ENCODE data around the gene GPR87.

GPR87 gene

GRCh38 chr3:151299006-151299405, 17.6 kb downstream of the GPR87 start (continued):
- TF ChIP-seq ZNF280D (tag by site-specific recombination; IDR thresholded peaks at IDR 0.05) = no peak
- TF ChIP-seq ZNF48 (tag by site-specific recombination; IDR thresholded peaks at IDR 0.05) = no peak
- TF ChIP-seq, protein P1, sequence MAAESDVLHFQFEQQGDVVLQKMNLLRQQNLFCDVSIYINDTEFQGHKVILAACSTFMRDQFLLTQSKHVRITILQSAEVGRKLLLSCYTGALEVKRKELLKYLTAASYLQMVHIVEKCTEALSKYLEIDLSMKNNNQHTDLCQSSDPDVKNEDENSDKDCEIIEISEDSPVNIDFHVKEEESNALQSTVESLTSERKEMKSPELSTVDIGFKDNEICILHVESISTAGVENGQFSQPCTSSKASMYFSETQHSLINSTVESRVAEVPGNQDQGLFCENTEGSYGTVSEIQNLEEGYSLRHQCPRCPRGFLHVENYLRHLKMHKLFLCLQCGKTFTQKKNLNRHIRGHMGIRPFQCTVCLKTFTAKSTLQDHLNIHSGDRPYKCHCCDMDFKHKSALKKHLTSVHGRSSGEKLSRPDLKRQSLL (tag by site-specific recombination; IDR thresholded peaks at IDR 0.05) = no peak

DNA sequence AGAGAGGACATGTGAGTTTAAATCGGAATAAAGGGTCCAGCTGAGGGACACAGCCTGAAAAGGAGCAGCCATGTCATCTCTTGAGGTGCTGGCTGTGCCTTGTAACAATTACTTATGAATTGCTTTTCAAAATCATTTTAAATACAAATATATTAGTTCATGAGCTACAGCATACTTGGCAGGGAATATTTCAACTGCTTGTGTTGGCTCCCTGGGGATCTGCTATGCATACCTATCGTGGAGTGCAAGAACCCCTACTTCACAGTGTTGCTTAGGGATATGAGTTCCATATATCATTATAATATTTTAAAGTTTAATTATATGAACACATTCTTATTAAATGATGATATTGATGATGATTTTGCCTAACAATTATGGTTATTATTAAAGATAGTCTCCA, 19.2 kb downstream of the GPR87 start:
- ChIA-PET POLR2A (no interaction called here), CTCF (no interaction called here)
- H3K4me1 ChIP-seq (ENCODE audit: control insufficient read depth, insufficient read depth, low read length) = no peaks in the 10 kb centered on the region
- no peaks in the 10 kb centered on the region for H3K9me3 ChIP-seq (ENCODE audit: control insufficient read depth, insufficient read depth, low read depth, low read length)
- H3K36me3 ChIP-seq (ENCODE audit: control insufficient read depth in 2 of 2, insufficient read depth in 1 of 2, low read length in 2 of 2) = no peaks in the 10 kb centered on the region
- TF ChIP-seq, protein P2, sequence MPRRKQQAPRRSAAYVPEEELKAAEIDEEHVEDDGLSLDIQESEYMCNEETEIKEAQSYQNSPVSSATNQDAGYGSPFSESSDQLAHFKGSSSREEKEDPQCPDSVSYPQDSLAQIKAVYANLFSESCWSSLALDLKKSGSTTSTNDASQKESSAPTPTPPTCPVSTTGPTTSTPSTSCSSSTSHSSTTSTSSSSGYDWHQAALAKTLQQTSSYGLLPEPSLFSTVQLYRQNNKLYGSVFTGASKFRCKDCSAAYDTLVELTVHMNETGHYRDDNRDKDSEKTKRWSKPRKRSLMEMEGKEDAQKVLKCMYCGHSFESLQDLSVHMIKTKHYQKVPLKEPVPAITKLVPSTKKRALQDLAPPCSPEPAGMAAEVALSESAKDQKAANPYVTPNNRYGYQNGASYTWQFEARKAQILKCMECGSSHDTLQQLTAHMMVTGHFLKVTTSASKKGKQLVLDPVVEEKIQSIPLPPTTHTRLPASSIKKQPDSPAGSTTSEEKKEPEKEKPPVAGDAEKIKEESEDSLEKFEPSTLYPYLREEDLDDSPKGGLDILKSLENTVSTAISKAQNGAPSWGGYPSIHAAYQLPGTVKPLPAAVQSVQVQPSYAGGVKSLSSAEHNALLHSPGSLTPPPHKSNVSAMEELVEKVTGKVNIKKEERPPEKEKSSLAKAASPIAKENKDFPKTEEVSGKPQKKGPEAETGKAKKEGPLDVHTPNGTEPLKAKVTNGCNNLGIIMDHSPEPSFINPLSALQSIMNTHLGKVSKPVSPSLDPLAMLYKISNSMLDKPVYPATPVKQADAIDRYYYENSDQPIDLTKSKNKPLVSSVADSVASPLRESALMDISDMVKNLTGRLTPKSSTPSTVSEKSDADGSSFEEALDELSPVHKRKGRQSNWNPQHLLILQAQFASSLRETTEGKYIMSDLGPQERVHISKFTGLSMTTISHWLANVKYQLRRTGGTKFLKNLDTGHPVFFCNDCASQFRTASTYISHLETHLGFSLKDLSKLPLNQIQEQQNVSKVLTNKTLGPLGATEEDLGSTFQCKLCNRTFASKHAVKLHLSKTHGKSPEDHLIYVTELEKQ (tag by site-specific recombination; IDR thresholded peaks at IDR 0.05; ENCODE audit: borderline replicate concordance) = no peak
- TF ChIP-seq SETDB1 (IDR thresholded peaks at IDR 0.05; ENCODE audit: insufficient read length, low read length) (no peak), ZNF639 (tag by site-specific recombination; IDR thresholded peaks at IDR 0.05) (no peak), ZNF704 (tag by site-specific recombination; IDR thresholded peaks at IDR 0.05) (no peak), TCF7L2 (IDR thresholded peaks at IDR 0.05; ENCODE audit: borderline replicate concordance, low read depth, low read length) (no peak), ZNF433 (tag by site-specific recombination; IDR thresholded peaks at IDR 0.05; ENCODE audit: low read depth) (no peak), SP3 (tag by site-specific recombination; IDR thresholded peaks at IDR 0.05) (no peak), ZNF10 (tag by site-specific recombination; IDR thresholded peaks at IDR 0.05) (no peak), ZNF529 (tag by site-specific recombination; IDR thresholded peaks at IDR 0.05; ENCODE audit: insufficient replicate concordance) (no peak), EGR2 (tag by site-specific recombination; IDR thresholded peaks at IDR 0.05; ENCODE audit: low read depth) (no peak), ZNF555 (tag by site-specific recombination; conservative IDR thresholded peaks at IDR 0.05) (no peak), ZNF155 (tag by site-specific recombination; IDR thresholded peaks at IDR 0.05) (no peak), FEZF1 (tag by site-specific recombination; IDR thresholded peaks at IDR 0.05) (no peak)
- TF ChIP-seq, protein P3, sequence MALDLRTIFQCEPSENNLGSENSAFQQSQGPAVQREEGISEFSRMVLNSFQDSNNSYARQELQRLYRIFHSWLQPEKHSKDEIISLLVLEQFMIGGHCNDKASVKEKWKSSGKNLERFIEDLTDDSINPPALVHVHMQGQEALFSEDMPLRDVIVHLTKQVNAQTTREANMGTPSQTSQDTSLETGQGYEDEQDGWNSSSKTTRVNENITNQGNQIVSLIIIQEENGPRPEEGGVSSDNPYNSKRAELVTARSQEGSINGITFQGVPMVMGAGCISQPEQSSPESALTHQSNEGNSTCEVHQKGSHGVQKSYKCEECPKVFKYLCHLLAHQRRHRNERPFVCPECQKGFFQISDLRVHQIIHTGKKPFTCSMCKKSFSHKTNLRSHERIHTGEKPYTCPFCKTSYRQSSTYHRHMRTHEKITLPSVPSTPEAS (tag by site-specific recombination; IDR thresholded peaks at IDR 0.05) = no peak
- TF ChIP-seq, protein P4, sequence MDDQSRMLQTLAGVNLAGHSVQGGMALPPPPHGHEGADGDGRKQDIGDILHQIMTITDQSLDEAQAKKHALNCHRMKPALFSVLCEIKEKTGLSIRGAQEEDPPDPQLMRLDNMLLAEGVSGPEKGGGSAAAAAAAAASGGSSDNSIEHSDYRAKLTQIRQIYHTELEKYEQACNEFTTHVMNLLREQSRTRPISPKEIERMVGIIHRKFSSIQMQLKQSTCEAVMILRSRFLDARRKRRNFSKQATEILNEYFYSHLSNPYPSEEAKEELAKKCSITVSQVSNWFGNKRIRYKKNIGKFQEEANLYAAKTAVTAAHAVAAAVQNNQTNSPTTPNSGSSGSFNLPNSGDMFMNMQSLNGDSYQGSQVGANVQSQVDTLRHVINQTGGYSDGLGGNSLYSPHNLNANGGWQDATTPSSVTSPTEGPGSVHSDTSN (CRISPR knock-in tag; IDR thresholded peaks at IDR 0.05) = no peak
- TF ChIP-seq, protein P5, sequence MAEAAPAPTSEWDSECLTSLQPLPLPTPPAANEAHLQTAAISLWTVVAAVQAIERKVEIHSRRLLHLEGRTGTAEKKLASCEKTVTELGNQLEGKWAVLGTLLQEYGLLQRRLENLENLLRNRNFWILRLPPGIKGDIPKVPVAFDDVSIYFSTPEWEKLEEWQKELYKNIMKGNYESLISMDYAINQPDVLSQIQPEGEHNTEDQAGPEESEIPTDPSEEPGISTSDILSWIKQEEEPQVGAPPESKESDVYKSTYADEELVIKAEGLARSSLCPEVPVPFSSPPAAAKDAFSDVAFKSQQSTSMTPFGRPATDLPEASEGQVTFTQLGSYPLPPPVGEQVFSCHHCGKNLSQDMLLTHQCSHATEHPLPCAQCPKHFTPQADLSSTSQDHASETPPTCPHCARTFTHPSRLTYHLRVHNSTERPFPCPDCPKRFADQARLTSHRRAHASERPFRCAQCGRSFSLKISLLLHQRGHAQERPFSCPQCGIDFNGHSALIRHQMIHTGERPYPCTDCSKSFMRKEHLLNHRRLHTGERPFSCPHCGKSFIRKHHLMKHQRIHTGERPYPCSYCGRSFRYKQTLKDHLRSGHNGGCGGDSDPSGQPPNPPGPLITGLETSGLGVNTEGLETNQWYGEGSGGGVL (tag by site-specific recombination; IDR thresholded peaks at IDR 0.05) = no peak
- no peak overlapping the region for H3K4me3 ChIP-seq (ENCODE audit: low read depth, low read length)
- no peak overlapping the region for H3K27ac ChIP-seq (ENCODE audit: extremely low read depth, low read depth, low read length)
